NCI-H1436 treated with DMSO at 0.1 percent for 48 hours (cell line): ENCODE measurements around the gene SHLD2.
"Not testable (repeated sequence)": the region's sequence is repeated elsewhere in the genome, so short reads cannot be mapped to it uniquely, and the experiment has no call there.

Experiments used
- DNase-seq: peaks from one replicate; lab custom pipeline; 2025; lab: John Stamatoyannopoulos, UW

Gene SHLD2

DNA sequence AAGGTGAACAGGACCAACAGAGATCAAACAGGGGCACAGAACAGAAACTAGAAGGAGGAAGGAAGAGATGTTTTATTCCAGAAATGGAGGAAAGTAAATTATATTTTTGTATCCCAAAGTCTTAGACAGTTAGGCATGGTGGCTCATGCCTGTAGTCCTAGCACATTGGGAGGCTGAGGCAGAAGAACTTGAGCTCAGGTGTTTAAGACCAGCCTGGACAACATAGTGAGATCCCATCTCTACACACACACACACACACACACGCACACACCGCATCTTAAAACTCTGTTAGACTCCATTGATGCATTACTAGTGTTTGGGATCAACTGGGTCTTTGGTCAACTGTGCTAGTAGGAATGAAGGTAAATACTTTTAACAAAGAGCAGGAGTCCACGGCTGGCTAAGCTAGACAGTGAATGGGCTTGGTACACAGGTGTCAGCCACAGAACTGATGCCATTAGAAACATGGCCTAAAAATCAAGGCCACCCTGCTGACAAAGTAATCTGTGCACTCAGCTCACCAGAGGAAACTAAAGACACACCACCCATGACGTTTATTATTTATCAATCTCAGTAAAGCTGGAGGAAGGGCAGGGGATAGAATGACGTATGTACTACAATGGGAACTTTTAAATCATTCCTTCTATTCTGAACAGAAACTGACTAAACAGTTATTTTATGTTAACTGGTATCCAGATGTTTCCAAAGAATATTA lies 11.3 kb upstream of the SHLD2 start:
- DNase-seq = not testable (repeated sequence)

DNA sequence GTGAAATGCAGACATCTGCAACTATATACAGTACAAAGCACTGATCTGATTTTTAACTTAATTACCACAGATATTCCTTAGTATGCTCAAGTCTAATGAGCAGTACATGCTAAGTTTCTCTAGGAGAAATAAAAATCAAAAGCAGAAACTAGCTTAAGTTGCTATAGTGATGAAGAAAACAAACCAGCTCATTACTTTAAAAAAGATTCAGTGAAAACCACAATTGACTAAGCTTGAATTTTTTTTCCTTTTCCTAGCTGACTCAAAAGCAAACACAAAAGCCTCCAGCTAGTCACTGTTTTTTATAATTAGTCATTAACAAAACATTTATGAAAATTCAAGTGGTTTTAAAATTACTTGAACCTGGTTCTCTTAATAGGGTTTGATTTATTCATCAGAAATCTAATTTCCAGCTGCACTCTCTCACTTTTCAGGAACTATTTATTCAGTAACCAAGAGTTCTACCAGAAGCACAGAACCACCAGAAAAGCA lies 10.7 kb upstream of the SHLD2 start:
- not testable (repeated sequence) for DNase-seq

DNA sequence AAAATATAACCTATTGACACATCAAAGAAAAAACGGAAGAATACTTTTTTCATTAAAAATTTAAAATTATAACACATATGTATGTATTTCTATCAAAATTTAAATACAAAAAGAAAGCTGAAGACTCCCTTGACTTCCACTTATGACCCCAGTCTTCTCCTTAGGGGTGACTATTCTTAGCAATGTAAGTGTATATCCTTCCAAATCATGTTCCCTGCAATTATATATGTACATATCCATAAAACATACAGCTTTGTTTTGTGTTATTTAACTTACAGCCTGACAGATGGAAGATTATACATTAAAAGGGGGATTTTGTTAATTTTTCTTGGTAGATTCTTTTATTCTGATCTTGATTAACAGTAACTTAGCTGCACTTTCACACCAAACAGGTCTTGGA lies 9.5 kb upstream of the SHLD2 start:
- DNase-seq = no peak

DNA sequence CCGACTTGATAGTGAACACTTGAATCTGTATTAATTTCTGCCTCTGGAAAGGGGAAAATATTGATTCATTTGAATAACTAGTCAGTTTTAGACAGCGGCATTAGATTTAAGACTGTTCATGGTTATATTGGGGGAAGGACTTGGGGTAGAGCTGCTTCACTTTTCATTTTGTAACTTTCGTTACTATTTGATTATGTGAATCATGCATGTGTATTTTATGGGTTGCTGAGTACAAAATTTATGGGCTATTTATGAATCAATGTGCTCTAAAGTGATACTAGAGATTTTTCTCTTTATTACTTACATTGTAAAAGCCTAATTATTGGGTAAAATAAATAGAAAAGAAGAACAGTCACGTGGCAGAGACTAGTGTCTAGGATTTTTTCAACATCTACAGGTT lies 5.3 kb upstream of the SHLD2 start:
- DNase-seq = no peak

DNA sequence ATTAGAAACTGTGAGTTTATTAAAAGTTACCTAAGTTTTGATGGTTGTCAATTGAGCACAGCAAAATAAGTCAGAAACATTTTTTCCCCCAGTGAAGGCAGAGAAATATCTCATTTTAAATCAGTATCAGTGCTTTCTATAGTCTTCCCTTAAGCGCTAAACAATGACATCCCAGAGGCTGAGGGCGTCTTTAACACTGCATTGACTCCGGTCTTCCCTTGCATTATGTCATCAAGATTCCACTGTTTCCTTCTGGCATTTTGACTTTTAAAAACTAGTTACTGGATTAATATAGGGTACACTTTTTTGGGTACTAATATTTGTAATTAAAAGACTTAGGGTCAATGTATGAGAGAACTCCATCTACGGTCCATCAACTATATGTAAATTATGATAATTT lies 4.2 kb upstream of the SHLD2 start:
- DNase-seq = no peak

DNA sequence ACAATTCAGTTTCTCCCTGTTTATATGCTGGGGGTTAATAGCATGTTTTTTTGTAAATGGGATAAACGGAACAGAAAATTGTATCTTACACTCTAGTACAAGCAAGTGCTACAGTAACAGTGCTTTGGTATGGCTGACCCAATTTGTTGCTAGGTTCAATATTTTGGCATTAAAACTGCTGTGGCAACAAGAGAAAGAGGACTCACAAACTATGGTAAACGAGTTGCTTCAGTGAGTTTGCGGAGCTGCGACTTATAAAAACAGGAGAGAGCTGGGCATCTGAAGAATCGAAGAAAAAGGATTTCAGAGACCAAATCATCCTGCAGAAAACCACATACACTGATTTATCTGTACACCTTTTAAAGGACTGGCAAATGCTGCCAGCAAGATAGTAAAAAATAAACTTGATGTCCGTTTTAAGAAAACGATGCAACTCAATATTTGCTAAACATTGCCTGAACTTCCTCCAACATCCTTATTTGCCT lies 2.6 kb upstream of the SHLD2 start:
- DNase-seq = no peak

DNA sequence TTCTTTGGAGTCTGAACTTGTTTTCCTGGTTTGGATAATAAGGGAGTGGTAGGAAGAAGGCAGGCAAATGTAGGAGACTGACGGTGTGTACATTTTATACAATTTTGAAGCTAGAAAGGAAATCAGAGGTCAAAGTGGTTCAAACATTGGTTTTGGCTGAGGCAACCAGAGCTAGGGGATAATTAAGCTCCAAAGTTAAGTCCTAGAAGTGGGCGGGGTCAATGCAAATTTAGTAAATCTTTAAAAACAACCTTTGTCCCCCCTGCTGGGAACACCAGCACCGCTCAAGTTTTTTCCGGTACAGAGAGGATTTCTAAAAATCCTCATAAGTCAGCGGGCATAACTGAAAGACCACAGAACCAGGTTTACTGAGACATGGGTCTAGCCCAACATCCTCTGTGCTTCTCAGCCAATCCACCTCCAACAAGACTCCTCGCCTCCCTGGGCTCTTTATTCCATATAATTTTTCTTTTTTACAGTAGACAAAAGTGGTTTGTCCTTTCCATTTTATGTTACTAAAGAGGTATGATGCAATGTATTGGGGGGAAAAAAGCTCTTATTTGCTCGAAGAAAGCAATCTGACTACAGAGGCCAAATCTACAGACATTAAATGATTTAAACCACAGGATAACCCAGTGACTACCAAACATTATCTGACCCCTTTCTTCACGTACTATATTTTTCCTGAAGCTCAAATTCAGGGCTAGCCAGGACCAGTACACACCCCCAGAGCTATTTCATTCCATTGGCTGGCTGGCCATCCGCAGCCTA lies 2.0 kb upstream of the SHLD2 start:
- no peak for DNase-seq

DNA sequence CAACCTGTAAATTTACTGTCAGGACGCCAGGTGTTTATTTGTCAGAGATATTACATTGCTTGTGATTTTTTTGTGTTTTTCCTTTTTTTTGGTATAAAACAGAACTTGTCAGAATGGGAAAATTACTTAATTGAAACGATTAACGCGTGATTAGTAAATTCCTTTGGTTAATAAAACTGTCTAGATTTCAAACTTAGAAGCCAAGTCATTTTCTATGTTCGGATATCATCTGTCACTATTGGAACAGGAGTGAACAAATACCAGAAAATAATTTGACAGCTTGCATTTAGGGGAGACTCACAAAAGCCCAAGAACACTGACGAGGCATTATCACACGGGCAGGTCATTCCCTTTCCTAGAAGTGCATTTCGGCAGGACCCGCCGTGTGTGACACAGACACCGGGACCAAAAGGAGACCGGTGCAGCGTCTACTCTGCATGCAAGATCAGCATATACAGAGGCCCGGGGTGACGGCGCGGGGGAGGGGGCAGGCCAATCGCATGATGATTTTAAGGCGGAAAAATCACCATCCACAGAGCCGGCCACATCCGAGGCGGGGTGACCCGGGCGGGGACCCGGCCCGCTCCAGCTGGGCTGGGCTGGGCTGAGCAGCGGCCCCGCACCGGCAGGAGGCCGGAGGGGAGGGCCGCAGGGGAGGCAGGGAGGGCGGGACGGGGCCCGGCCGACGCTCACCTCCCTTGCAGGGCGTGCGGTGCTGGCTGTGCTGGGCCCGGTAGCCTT lies 1.2 kb upstream of the SHLD2 start:
- no peak for DNase-seq

DNA sequence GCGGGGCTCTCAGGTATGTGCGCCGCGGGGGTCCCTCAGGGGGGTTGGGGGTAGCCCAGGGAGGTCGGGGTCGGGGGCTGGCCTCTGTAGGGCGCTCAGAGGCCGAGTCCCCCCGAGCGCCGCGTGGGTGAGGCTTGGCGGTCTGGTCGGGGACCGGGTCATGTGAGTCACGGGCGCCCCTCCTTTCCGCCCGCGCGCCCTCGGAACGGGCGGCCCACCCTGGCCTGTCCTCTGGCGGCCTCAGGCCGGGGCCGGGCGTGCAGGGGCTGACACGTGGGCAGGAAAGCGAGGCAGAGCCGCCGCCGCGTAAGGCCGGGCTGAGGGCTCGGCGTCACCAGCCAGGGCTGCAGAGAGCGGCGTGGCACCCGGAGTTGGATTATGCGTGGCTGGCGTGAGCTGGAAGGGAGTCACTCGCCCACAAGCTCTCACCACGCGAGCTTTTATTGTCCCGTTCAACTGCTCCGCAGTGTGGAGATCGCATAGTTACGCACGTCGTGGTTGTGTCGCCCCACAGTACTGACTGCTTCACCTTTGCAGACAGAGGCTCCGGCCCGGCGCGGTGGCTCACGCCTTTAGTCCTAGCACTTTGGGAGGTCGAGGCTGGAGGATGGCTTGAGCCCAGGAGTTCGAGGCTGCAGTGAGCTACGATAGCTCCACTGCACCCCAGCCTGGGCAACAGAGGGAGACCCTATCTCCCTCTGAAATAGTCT lies 385 bp downstream of the SHLD2 start:
- no peak for DNase-seq

DNA sequence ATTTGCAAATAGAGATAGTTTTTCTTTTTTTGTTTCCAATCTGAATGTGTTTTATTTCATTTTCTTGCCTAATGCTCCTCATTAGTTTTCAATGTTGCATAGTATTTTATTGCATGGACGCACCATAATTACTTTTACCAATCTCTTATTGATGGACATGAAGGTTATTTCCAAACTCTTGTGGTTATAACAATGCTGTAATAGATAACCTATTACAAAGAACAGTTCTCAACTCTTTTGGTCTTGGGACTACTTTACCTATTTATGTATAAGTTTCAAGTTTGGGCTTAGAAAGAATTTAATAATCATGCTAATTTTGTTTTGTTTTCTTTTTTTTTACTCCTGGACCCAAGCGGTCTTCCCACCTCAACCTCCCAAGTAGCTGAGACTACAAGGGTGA lies 7.0 kb downstream of the SHLD2 start:
- DNase-seq = no peak

DNA sequence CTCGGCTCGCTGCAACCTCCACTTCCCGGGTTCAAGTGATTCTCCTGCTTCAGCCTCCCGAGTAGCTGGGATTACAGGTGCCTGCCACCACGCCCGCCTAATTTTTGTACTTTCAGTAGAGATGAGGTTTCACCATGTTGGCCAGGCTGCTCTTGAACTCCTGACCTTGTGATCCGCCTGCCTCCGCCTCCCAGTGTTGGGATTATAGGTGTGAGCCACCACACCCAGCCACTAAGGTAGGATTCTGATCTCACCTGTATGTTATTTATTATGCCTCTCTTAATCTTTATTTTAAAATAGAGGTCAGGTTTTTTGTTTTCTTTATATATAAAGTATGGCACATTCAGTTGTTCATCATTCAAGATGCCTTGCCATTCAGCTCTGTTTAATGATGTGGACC lies 9.7 kb downstream of the SHLD2 start:
- DNase-seq = not testable (repeated sequence)

DNA sequence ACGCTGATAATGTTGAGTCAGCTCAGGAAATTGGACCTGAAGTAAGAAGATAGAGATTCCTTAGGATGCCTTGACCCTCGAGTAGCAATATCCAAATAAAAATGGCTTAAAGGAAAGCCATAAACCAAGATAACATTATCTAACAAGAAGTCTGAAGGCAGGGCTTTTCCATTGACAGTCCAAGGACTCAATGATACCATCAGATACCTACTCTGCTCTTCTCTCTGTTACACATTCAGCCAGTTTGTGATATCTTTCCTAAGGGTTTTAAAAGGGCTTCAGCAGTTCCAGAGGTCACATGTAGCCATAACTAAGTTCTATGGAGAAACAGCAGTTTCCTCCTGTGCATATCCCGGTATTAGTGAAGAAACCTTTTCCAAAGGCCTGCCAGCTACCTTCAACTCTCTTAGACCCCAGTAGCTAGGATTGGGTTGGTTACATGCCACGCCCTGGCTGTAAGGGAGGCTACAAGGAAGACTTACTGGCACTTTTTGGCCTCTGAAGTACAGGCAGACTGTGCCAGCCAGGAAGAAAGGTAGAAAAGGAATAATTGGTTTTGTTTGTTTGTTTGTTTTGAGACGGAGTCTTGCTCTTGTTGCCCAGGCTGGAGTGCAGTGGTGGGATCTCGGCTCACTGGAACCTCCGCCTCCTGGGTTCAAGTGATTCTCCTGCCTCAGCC lies 10.6 kb downstream of the SHLD2 start:
- DNase-seq = no peak

DNA sequence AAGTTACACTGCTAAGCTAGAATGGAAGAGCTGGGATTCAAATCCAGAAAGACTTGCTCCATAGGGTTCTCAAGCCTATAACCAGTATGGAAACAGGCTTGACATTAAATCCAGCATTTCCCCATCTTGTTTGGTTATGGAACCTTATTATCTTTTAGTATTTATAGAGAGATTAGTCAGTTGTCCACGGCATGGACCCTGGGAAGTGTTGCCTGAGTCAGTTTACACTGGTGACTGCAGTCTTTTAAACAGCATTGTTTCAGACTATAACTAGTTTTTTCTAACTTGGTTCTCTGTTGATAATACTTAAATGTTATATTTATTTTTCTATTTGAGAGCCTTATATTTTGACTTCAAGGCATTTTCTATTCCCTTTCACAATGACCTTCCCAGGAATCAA lies 23.1 kb downstream of the SHLD2 start:
- not testable (repeated sequence) for DNase-seq

DNA sequence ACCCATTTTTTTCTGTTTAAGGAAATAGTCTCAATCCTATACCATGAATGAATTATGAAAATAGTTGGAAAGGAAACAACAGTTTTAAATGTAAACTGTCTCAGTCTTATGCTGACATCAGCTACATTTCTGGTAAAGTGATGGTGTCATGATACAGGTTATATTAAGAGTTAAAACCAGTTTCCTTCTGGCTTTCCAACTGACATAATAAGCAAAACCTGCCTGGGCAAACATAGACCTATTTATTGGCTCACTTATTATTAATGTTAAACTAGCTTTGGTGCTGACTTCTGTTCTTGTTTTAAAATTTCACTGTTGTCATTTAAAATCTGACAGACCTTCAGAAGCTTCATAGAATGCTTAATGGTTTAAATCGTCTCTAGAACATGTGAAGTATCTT lies 24.0 kb downstream of the SHLD2 start:
- DNase-seq = not testable (repeated sequence)

DNA sequence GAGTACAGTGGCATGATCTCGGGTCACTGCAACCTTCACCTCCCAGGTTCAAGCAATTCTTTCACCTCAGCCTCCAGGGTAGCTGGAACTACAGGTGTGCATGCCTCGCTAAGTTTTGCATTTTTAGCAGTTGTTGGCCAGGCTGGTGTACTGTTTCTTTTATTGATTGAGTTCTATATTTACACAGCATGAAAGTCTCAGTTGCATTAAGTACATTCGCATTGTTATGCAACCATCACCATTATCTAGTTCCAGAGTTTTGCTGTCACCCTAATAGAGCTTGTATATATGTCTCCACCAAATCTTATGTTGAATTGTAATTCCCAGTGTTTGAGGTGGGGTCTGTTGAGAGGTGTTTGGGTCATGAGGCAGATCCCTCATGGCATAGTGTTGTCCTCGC lies 28.3 kb downstream of the SHLD2 start:
- not testable (repeated sequence) for DNase-seq

DNA sequence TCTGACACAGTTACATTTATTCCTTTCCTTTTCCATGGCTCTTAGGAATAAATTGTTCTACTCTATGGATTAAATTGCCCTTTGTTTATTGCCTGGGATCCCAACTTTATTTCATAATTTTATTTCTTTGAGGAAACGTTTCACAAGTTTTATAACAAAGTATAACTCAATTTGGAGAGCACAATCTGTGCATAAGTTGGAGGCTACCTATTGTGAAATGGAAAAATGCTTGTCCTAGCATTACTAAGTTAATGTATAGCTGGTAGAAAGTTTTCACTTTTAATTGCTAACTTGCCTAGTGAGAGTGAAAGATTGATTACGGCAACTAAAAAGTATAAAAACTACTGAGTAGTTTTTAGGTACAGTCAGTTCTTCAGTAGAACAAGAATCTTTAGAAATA lies 32.0 kb downstream of the SHLD2 start:
- not testable (repeated sequence) for DNase-seq

DNA sequence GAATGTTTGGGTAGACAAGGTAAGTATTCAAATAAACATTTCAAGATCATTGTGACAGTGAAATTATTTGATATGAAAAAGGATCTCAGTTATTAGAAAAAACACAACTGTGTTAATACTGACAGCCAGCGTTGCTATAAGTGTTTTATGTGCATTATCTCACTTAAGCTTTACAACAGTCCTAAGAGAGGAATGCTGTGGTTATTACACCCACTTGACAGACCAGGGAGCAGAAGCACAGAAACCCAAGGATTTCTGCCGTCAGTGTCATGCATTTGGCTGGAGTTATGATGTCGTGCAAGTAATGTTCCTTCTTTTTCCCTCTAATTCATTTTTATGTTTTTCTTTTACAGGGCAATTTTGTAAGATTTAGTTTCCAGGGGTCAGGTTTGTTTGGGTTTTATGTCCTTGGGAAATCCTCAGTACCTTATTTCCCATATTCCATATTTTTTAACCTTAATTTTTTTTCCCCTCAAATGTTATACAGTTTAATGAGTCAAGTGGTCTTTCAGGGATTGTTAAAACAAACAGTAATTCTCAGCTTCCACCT lies 32.7 kb downstream of the SHLD2 start:
- not testable (repeated sequence) for DNase-seq

DNA sequence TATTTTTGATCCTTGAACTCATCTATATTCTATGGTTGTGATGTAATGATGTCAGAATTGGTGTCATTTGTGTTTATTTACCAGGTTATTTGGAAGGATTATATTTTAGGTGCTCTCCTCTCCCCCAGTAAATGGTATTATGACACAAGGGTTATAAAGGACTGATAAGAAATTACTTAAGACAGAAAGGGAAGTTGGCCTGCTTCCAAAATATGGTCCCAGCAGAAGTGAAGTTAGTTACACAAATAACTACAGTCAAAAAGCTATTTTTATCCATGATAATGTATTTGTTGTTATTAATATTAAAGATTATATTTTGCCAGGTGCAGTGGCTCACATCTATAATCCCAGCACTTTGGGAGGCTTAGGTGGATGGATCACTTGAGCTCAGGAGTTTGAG lies 37.2 kb downstream of the SHLD2 start:
- not testable (repeated sequence) for DNase-seq

DNA sequence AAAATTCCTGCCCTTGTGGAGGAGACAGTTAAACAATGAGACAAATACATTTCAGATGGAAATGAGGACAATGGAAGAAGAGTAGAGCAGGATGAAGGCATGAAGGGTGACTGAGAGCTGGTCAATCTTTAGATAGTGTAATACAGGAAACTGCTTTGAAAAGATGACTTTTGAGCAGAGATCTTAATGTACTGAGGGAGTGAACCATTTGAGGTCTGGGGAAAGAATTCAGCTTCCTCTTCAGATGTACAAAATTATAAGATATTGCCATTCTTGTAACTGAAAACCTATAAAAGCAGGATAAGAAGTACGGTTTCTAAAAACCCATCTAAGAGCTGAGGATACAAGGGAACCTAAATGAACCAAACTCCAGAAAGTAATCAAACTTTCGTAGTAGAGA lies 38.9 kb downstream of the SHLD2 start:
- not testable (repeated sequence) for DNase-seq

DNA sequence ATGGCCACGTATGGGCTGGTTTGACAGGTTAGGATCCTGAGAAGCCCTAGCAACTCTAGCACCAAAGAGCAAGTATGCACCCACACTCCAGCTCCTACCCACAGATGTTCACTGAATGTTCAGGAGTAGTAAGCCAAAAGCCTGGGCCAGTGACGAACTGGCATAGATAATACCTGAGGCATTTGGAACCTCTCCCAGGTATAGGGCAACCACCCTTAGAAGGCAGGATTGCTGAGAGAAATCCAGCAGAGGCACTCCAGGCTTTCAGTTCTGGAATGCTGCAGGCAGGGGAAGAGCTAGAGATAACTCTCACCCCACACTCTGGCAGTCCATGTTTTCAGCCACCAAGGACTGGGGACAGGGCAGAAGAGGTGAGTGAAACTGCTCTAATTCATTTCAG lies 39.4 kb downstream of the SHLD2 start:
- DNase-seq = not testable (repeated sequence)

DNA sequence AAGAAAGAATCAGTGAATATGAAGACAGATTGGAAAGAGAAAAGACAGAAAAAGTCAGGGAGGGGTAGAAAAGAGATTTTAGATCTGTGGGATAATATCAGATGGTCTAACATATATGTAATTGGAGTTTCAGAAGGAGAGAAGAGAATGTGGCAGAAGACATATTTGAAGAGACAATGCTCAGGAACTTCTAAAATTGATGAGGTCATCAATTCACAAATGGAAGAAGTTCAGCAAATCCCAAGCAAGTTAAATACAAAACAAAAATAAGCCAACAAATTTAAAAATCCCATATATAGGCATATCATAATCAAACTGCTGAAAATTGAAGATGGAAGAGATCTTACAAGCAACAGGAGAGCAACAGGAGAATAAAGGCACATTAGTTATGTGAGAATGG lies 42.5 kb downstream of the SHLD2 start:
- not testable (repeated sequence) for DNase-seq
